ENCODE data around the gene GALNT15. TPM values are rescaled to one million over a fixed set of nuclear protein-coding genes. Genes with fewer than 3 reads are reported as not detected.

Gene GALNT15
- total RNA-seq, 1 donor from 2014 or later = 0.39 TPM

DNA sequence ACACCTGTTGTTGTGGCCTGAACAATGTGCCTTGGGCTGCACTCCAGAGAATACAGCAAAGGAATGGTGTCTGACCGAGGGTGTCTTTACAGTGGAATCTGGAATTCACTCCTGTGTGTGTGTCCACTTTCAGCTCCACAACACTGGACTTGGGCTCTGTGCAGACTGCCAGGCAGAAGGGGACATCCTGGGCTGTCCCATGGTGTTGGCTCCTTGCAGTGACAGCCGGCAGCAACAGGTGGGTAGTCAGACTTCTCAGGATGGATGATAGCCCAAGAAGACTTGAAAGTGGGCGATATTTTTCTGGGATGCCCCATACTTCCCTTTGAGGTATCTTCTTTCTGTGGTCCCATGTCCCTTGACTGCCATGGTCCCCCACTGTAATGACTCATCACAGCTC, 45.3 kb downstream of the GALNT15 start:
- H3K4me1 Mint-ChIP-seq (ENCODE audit: low read depth, unreplicated experiment) = no peaks in the 10 kb centered on the region
- H3K36me3 Mint-ChIP-seq (ENCODE audit: unreplicated experiment) = no peaks in the 10 kb centered on the region
- TF ChIP-seq, protein P1, sequence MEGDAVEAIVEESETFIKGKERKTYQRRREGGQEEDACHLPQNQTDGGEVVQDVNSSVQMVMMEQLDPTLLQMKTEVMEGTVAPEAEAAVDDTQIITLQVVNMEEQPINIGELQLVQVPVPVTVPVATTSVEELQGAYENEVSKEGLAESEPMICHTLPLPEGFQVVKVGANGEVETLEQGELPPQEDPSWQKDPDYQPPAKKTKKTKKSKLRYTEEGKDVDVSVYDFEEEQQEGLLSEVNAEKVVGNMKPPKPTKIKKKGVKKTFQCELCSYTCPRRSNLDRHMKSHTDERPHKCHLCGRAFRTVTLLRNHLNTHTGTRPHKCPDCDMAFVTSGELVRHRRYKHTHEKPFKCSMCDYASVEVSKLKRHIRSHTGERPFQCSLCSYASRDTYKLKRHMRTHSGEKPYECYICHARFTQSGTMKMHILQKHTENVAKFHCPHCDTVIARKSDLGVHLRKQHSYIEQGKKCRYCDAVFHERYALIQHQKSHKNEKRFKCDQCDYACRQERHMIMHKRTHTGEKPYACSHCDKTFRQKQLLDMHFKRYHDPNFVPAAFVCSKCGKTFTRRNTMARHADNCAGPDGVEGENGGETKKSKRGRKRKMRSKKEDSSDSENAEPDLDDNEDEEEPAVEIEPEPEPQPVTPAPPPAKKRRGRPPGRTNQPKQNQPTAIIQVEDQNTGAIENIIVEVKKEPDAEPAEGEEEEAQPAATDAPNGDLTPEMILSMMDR (IDR thresholded peaks at IDR 0.05; ENCODE audit: partially characterized antibody, unreplicated experiment) = no peak
- no peak overlapping the region for H3K4me3 Mint-ChIP-seq (ENCODE audit: unreplicated experiment)
- H3K9me3 Mint-ChIP-seq (ENCODE audit: unreplicated experiment) = no peaks in the 10 kb centered on the region
- H3K27ac Mint-ChIP-seq (ENCODE audit: unreplicated experiment) = no peak overlapping the region
- no peak for DNase-seq
- no peaks in the 10 kb centered on the region for H3K27me3 Mint-ChIP-seq (ENCODE audit: unreplicated experiment)

GRCh38 chr3:16221990-16222389, 47.5 kb downstream of the GALNT15 start:
- TF ChIP-seq, protein P1 (IDR thresholded peaks at IDR 0.05; ENCODE audit: partially characterized antibody, unreplicated experiment) = no peak
- H3K36me3 Mint-ChIP-seq (ENCODE audit: unreplicated experiment) = no peaks in the 10 kb centered on the region
- no peak overlapping the region for H3K27ac Mint-ChIP-seq (ENCODE audit: unreplicated experiment)
- H3K4me1 Mint-ChIP-seq (ENCODE audit: low read depth, unreplicated experiment) = no peaks in the 10 kb centered on the region
- H3K4me3 Mint-ChIP-seq (ENCODE audit: unreplicated experiment) = no peak overlapping the region
- no peak for DNase-seq
- no peaks in the 10 kb centered on the region for H3K9me3 Mint-ChIP-seq (ENCODE audit: unreplicated experiment)
- H3K27me3 Mint-ChIP-seq (ENCODE audit: unreplicated experiment) = no peaks in the 10 kb centered on the region

GRCh38 chr3:16222547-16222946, 48.1 kb downstream of the GALNT15 start:
- no peak for DNase-seq
- Mint-ChIP-seq H3K4me1 (ENCODE audit: low read depth, unreplicated experiment) (no peaks in the 10 kb centered on the region), H3K36me3 (ENCODE audit: unreplicated experiment) (no peaks in the 10 kb centered on the region), H3K9me3 (ENCODE audit: unreplicated experiment) (no peaks in the 10 kb centered on the region), H3K27me3 (ENCODE audit: unreplicated experiment) (no peaks in the 10 kb centered on the region), H3K27ac (ENCODE audit: unreplicated experiment) (no peak overlapping the region), H3K4me3 (ENCODE audit: unreplicated experiment) (no peak overlapping the region)
- TF ChIP-seq, protein P1 (IDR thresholded peaks at IDR 0.05; ENCODE audit: partially characterized antibody, unreplicated experiment) = no peak

DNA sequence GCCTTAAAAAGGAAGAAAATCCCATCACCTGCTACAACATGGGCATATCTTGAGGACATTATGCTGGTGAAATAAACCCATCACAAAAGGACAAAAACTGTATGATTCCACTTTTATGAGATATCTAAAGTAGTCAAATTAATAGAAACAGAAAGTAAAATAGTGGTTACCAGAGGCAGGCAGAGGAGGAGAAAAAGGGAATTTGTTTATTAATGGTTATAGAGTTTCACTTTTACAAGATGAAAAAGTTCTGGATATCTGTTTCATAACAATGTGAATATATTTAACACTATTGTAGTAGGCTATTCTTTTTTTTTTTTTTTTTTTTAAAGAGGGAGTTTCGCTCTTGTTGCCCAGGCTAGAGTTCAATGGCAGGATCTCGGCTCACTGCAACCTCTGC, 49.8 kb downstream of the GALNT15 start:
- no peak overlapping the region for H3K27ac Mint-ChIP-seq (ENCODE audit: unreplicated experiment)
- H3K9me3 Mint-ChIP-seq (ENCODE audit: unreplicated experiment) = no peaks in the 10 kb centered on the region
- H3K27me3 Mint-ChIP-seq (ENCODE audit: unreplicated experiment) = no peaks in the 10 kb centered on the region
- no peak overlapping the region for H3K4me3 Mint-ChIP-seq (ENCODE audit: unreplicated experiment)
- TF ChIP-seq, protein P1 (IDR thresholded peaks at IDR 0.05; ENCODE audit: partially characterized antibody, unreplicated experiment) = no peak
- no peak for DNase-seq
- H3K36me3 Mint-ChIP-seq (ENCODE audit: unreplicated experiment) = no peaks in the 10 kb centered on the region
- H3K4me1 Mint-ChIP-seq (ENCODE audit: low read depth, unreplicated experiment) = no peaks in the 10 kb centered on the region

- no peaks in the 10 kb centered on the region for H3K4me1 Mint-ChIP-seq (ENCODE audit: low read depth, unreplicated experiment)
- no peaks in the 10 kb centered on the region for H3K27me3 Mint-ChIP-seq (ENCODE audit: unreplicated experiment)
- no peak overlapping the region for H3K27ac Mint-ChIP-seq (ENCODE audit: unreplicated experiment)
- no peak for DNase-seq
- no peak overlapping the region for H3K4me3 Mint-ChIP-seq (ENCODE audit: unreplicated experiment)
- no peaks in the 10 kb centered on the region for H3K9me3 Mint-ChIP-seq (ENCODE audit: unreplicated experiment)
- TF ChIP-seq, protein P1 (IDR thresholded peaks at IDR 0.05; ENCODE audit: partially characterized antibody, unreplicated experiment) = no peak
- H3K36me3 Mint-ChIP-seq (ENCODE audit: unreplicated experiment) = no peaks in the 10 kb centered on the region
Measured at GRCh38 chr3:16227566-16227965, 53.1 kb downstream of the GALNT15 start.

Data from glutamatergic neuron (in vitro differentiated cells).